Left hindlimb (tissue), 1 donor: Measurements from ENCODE around the gene HTRA3.

Experiments
- DNase-seq: peaks from one replicate; pipeline ENCODE4 v3.0.0-alpha.2; 2018

Gene HTRA3

GRCh38 chr4:8297141-8297601 lies 27.6 kb downstream of the HTRA3 start:
- no peak for DNase-seq

GRCh38 chr4:8297691-8298485 lies 28.3 kb downstream of the HTRA3 start:
- no peak for DNase-seq

- DNase-seq: no peak
These were observed 31.3 kb downstream of the HTRA3 start for GRCh38 chr4:8300832-8301231.

DNA sequence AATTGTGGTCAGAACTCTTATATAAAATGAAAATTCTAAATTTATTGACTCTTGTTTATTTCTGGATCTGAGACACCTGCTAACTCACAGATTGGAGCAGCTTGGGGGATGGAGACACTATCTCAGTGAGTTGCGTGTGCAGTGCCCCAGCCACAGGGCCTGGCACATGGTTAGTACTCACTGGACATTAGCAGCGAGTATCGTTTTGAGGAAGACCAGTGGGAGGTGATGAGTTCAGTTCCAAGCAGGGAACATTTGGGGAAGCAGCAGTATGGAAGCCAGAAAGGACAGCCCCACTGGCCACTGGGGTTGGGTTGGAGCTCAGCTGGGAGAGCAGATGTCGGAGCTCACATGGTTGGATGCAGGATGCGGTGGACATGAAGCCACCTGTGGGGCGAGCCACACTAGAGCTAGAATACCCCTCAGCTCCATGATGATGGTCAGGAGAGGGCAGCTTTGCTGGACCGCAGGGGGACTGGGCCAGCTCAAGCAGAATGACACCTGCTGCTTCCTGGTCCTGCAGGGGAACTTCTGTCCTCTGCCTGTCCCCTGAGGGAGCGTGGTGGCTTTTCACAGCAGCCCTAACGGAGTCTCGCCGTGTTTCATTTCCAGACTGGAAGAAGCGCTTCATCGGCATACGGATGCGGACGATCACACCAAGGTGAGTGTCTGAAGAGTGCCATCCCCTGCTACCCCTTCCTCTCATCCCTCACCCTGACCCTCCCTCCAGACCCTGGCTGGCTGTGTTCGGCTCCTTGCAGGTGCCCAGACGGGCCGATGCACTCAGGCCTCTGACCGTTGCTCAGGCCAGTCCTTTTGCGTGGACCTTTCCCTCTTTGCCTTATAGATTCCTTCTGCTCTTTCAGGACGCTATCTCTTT lies 32.5 kb downstream of the HTRA3 start:
- DNase-seq: peak; percentile 14

GRCh38 chr4:8303081-8303480 lies 33.5 kb downstream of the HTRA3 start:
- no peak for DNase-seq

GRCh38 chr4:8303485-8304281 lies 34.1 kb downstream of the HTRA3 start:
- peak; percentile 16 for DNase-seq

DNA sequence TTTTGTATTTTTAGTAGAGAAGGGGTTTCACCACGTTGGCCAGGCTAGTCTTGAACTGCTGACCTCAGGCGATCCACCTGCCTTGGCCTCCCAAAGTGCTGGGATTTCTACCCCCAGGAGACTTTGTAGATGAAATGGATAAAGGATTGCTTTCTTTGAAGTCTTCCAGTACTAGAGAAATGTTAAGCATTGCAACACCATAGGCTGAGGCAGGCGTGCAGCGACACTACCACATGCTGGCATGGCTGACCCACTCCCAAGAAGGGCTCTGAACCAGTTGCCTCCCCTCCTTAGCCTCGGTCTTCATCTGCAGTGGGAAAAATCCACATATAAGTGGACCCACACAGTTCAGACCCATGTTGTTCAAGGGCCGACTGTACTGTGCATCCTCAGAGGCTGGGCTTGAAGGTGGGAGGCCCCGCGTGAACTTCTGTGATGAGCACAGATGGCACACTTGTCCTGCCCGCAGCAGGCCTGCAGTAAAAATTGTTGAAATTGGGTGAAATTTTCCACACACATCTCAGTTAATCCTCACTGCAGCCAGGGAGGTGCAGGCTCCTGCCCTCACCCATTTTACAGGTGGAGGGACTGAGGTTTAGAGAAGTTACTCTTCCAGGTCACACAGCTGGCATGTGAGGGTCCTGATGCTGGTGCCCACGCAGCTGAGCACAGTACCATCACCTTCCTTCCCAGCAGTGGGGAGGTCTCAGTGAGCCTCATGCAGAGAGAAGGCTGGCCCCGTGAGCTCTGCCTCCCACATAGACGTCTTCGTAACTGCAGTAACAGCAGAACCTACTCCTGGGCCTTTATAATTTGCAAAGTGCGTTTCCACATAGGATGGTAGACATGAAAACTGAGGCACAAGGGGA lies 35.5 kb downstream of the HTRA3 start:
- peak; percentile 16 for DNase-seq

DNA sequence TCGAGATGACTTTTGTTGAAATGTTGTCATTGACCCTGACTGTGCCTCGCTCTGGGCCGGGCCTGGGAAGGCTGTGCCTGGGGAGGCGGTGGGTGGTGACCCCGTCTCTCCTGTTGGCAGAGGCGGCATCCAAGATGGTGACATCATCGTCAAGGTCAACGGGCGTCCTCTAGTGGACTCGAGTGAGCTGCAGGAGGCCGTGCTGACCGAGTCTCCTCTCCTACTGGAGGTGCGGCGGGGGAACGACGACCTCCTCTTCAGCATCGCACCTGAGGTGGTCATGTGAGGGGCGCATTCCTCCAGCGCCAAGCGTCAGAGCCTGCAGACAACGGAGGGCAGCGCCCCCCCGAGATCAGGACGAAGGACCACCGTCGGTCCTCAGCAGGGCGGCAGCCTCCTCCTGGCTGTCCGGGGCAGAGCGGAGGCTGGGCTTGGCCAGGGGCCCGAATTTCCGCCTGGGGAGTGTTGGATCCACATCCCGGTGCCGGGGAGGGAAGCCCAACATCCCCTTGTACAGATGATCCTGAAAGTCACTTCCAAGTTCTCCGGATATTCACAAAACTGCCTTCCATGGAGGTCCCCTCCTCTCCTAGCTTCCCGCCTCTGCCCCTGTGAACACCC lies 36.4 kb downstream of the HTRA3 start:
- peak; percentile 22 for DNase-seq

DNA sequence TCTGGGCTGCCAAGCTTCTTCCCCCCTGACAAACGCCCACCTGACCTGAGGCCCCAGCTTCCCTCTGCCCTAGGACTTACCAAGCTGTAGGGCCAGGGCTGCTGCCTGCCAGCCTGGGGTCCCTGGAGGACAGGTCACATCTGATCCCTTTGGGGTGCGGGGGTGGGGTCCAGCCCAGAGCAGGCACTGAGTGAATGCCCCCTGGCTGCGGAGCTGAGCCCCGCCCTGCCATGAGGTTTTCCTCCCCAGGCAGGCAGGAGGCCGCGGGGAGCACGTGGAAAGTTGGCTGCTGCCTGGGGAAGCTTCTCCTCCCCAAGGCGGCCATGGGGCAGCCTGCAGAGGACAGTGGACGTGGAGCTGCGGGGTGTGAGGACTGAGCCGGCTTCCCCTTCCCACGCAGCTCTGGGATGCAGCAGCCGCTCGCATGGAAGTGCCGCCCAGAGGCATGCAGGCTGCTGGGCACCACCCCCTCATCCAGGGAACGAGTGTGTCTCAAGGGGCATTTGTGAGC lies 37.0 kb downstream of the HTRA3 start:
- peak; percentile 50 for DNase-seq

- peak; percentile 24 for DNase-seq
These were observed 37.6 kb downstream of the HTRA3 start for GRCh38 chr4:8307121-8307520.

DNA sequence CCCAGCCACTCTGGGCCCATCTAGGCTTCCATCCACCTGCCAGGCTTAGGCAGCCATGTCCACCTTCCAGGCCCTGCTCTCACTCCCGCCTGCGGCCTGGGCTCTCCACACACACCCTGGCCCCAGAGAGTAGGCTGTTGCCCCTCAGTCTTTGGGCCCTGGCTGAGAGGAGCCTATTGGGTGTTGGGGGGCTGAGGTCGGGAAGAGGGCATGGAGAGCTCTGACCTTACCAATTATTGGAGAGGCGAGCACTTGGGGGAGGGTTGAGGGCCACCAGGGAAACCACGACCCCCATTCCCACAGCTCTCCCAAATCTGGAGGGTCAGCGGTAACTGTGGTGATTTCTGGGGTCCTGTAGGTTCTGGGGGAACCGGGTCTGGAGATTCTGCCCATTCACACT lies 38.2 kb downstream of the HTRA3 start:
- peak; percentile 16 for DNase-seq

GRCh38 chr4:8308144-8308543 lies 38.6 kb downstream of the HTRA3 start:
- DNase-seq: peak; percentile 24

DNA sequence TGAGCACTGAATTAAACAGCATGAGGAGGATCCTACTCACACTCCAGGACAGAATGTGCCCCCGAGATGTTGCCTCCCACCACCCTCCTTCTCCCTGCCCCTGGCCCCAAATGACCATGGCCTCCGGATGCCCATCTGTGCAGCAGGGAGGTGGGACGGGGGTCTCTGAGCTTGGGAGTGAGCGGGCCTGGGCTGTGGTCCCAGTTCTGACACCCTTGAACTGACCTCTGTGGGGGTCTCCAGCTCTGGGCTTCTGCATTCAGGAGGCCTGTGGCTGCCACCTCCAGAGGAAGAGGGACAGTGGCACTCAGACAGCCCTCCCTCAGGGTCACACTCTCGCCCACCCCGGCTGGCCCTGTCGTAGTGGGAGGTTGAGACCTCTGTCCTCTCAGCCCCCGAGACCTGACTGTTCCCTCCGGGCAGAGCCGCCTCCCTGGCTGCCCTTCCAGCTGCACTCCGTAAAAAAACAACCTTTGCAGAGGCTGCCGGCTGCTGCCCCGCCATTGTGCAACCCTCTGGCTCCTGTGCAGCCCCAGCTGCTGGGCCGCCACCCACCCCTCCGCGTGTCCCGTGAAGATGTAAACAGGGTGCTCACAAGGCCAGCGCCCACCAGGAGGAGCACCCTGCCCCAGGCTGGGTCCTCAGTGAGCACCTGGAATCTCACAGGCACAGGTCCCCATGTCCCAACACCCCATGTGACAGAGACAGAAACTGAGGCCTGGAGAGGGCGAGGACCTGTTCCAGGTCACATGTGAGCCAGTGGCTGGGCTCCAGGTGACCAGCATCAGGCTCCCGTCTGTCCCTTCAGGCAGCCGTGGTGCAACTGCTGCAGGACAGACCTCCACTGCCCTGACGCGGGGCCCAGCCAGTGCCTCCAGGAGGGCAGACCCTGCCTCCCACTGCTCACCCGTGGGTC lies 39.6 kb downstream of the HTRA3 start:
- DNase-seq: peak; percentile 28

GRCh38 chr4:8310306-8310705 lies 40.8 kb downstream of the HTRA3 start:
- DNase-seq: peak; percentile 22

DNA sequence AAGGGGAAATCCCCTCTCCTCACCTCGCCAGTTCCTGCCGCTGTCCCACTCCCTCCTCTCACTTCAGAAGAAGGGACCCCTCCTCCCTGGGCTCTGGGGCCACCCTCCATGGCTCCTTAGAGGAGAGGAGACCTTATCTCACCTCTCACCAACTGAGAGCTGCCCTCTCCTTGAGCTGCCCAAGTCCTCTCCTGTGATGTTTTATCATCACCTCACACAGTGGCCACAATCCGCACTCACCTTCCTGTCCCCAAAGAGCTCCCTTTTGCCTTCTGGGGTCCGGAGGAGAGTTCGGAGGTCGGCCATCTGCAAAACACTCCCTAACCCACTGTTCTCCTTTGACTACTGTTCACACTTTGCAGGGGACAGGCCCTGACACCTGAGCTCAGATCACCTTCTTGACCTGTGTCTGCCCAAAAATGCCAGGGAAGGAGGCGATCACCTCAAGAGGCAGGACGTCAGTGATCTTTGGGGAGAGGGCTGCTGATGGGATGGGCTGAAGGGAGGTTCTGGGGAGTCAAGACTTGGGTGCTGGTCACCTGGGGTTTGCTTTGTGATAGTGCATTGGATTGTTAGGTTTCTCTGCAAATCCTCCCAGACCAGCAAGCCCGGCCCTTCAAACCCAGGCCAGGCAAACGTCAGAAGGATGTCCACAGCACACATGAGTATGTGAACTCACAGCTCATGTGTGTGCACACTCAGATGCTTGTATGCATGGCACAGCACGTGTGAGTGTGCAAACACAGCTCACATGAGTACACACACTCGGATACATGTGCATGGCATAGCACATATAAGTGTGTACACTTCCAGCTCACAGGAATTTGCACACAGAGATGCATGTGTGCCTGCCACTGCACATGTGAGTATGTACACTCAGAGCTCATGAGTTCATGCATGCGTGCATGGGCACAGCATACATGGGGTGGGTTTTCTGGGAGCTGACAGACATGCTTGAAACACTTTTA lies 41.8 kb downstream of the HTRA3 start:
- no peak for DNase-seq

DNA sequence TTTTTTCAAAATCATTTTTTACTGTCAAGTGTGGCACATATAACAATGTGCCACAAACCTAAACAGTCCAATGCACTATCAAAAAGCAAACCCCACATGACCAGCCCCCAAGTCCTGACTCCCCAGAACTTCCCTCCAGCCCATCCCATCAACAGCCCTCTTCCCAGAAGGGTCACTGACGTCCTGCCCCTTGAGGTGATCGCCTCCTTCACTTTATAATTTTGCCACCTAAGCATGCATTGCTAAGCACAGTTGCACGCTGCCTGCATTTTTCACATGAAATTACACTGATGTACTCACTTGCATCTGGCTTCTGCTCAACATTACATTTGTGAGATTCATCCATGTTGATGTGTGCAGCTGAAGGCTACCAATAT lies 42.5 kb downstream of the HTRA3 start:
- no peak for DNase-seq

GRCh38 chr4:8312976-8313375 lies 43.4 kb downstream of the HTRA3 start:
- DNase-seq: no peak

DNA sequence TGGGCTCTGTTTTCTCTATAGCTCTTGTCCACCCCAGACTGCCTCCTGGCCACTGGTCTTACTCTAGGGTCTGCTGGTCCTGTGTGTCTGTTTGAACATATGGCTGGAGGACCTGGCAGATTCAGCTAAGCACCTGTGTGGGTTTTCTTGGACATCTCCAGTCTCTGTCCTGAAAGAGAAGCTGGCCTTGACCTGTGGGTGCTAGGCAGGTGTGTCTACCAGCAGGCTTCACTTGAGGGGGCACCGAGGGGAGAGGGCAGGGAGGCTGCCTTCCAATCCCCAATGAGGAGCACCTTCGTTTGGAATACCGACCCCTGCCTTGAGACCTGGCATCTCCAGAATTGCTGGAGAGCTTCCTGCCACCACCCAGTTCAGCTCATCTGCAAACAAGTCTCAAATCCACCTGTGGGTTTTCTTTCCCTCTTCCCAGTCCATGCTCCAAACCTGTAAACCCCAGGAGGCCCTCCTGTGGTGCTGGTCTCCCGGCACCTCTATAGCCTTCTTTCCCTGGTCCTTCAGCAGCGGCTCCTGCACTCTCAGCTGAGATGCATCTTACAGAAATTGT lies 45.2 kb downstream of the HTRA3 start:
- DNase-seq: no peak
